Activated CD4-positive, alpha-beta T cell treated with anti-CD3 and anti-CD28 coated beads, Interleukin-2, amount 10 ng/mL, durations not matched to agents 7 days and 5 days (primary cell): ENCODE results near the gene RCL1. TPM values are rescaled to one million over a fixed set of nuclear protein-coding genes. Genes with fewer than 3 reads are reported as not detected.
"Not testable (repeated sequence)": the region's sequence is repeated elsewhere in the genome, so short reads cannot be mapped to it uniquely, and the experiment has no call there.

Experiments used
- CTCF ChIA-PET: fragments of 350-600 bp; sonication (Branson Sonifier 250); formaldehyde crosslinking; loops from one replicate; lab custom pipeline; 2021; ENCODE audit warnings: antibody characterized with exemption; lab: Charles Lee
- POLR2A ChIA-PET: fragments of 350-600 bp; sonication (Branson Sonifier 250); formaldehyde crosslinking; loops from one replicate; lab custom pipeline; 2021; ENCODE audit warnings: antibody characterized with exemption; lab: Charles Lee
- DNase-seq: peaks from one replicate; pipeline ENCODE4 v3.0.0-alpha.2; 2020
- H3K27ac Mint-ChIP-seq: one replicate; pipeline ENCODE4 v1.8.0; 2021; ENCODE audit warnings: mild to moderate bottlenecking, moderate library complexity, mixed read lengths
- H3K27me3 Mint-ChIP-seq: one replicate; pipeline ENCODE4 v1.8.0; 2021; ENCODE audit warnings: mixed read lengths
- H3K36me3 Mint-ChIP-seq: one replicate; pipeline ENCODE4 v1.8.0; 2021; ENCODE audit warnings: low read depth, mixed read lengths
- H3K4me1 Mint-ChIP-seq: one replicate; pipeline ENCODE4 v1.8.0; 2021; ENCODE audit warnings: mixed read lengths
- H3K4me3 Mint-ChIP-seq: one replicate; pipeline ENCODE4 v1.8.0; 2021; ENCODE audit warnings: mild to moderate bottlenecking, moderate library complexity, mixed read lengths
- H3K9me3 Mint-ChIP-seq: one replicate; pipeline ENCODE4 v1.8.0; 2021; ENCODE audit warnings: mixed read lengths
- total RNA-seq, 2 experiments: library from RNA; stranded (reverse); gene quantifications; one replicate each; pipeline ENCODE4 v1.2.3, GENCODE V29; 2021

Gene RCL1
- total RNA-seq, 2 experiments from 2014 or later, result 13.6 to 17.3 TPM

- no peaks in the 10 kb centered on the region for H3K9me3 Mint-ChIP-seq
- H3K27ac Mint-ChIP-seq, result peak overlapping the region; percentile 16
- POLR2A ChIA-PET, result no interaction called here
- DNase-seq, result no peak
- peaks cover 4% of the 10 kb centered on the region for H3K27me3 Mint-ChIP-seq
- H3K36me3 Mint-ChIP-seq, result no peaks in the 10 kb centered on the region
- H3K4me3 Mint-ChIP-seq, result peak overlapping the region; percentile 28
- CTCF ChIA-PET, result interaction anchor here (0.6 to 2.2 kb wide), 12 partner anchors 7 to 837 kb away, joined by 3 to 7 read pairs (median 3); partner anchors contain the start of genes CD274 and RCL1
- peaks cover 25% of the 10 kb centered on the region for H3K4me1 Mint-ChIP-seq
Observed at GRCh38 chr9:4762886-4763541, 29.7 kb upstream of the RCL1 start.

GRCh38 chr9:4764033-4764432, 28.7 kb upstream of the RCL1 start:
- CTCF ChIA-PET, result interaction anchor here (1.4 to 2.2 kb wide), 5 partner anchors 45 to 836 kb away, joined by 3 to 6 read pairs (median 6); no protein-coding TSS in a partner anchor
- no peaks in the 10 kb centered on the region for H3K9me3 Mint-ChIP-seq
- no peaks in the 10 kb centered on the region for H3K36me3 Mint-ChIP-seq
- POLR2A ChIA-PET, result no interaction called here
- H3K4me1 Mint-ChIP-seq, result peaks cover 26% of the 10 kb centered on the region
- H3K27me3 Mint-ChIP-seq, result peaks cover 4% of the 10 kb centered on the region
- H3K4me3 Mint-ChIP-seq, result no peak overlapping the region
- H3K27ac Mint-ChIP-seq, result no peak overlapping the region
- no peak for DNase-seq

- Mint-ChIP-seq H3K4me1 (peaks cover 9% of the 10 kb centered on the region), H3K27ac (no peak overlapping the region), H3K27me3 (peaks cover 2% of the 10 kb centered on the region), H3K4me3 (no peak overlapping the region), H3K36me3 (no peaks in the 10 kb centered on the region), H3K9me3 (no peaks in the 10 kb centered on the region)
- POLR2A ChIA-PET, result no interaction called here
- CTCF ChIA-PET, result interaction anchor here (0.7 to 1.2 kb wide), 3 partner anchors 9 to 812 kb away, joined by 3 read pairs; no protein-coding TSS in a partner anchor
- no peak for DNase-seq
Observed at GRCh38 chr9:4768681-4769080, 24.1 kb upstream of the RCL1 start.

- H3K36me3 Mint-ChIP-seq, result no peaks in the 10 kb centered on the region
- CTCF ChIA-PET, result interaction anchor here (0.7 to 1.3 kb wide), 4 partner anchors 7 to 23 kb away, joined by 3 read pairs; partner anchors contain the start of gene RCL1
Observed at GRCh38 chr9:4769321-4770080, 23.2 kb upstream of the RCL1 start.

GRCh38 chr9:4771788-4772187, 21.0 kb upstream of the RCL1 start:
- Mint-ChIP-seq H3K9me3 (peaks cover 2% of the 10 kb centered on the region), H3K27me3 (peaks cover 2% of the 10 kb centered on the region), H3K27ac (no peak overlapping the region), H3K36me3 (no peaks in the 10 kb centered on the region), H3K4me3 (no peak overlapping the region), H3K4me1 (peaks cover 6% of the 10 kb centered on the region)
- DNase-seq, result no peak
- ChIA-PET POLR2A (no interaction called here), CTCF (interaction anchor here (0.6 to 1.7 kb wide), 5 partner anchors 12 to 1088 kb away, joined by 3 to 5 read pairs (median 3); no protein-coding TSS in a partner anchor)

More at GRCh38 chr9:4769321-4770080, 23.2 kb upstream of the RCL1 start:
- Mint-ChIP-seq H3K9me3 (no peaks in the 10 kb centered on the region), H3K4me3 (no peak overlapping the region), H3K27me3 (peaks cover 2% of the 10 kb centered on the region), H3K4me1 (peaks cover 6% of the 10 kb centered on the region), H3K27ac (no peak overlapping the region)
- POLR2A ChIA-PET, result no interaction called here
- no peak for DNase-seq

- Mint-ChIP-seq H3K9me3 (peaks cover 2% of the 10 kb centered on the region), H3K4me1 (peaks cover 3% of the 10 kb centered on the region), H3K36me3 (no peaks in the 10 kb centered on the region), H3K4me3 (no peak overlapping the region), H3K27me3 (peaks cover 2% of the 10 kb centered on the region), H3K27ac (no peak overlapping the region)
- POLR2A ChIA-PET, result no interaction called here
- CTCF ChIA-PET, result interaction anchor here (0.9 to 1.4 kb wide), 2 partner anchors 15 to 25 kb away, joined by 3 read pairs; no protein-coding TSS in a partner anchor
- no peak for DNase-seq
Observed at GRCh38 chr9:4774209-4774608, 18.5 kb upstream of the RCL1 start.

- CTCF ChIA-PET, result not testable (repeated sequence)
Observed at GRCh38 chr9:4774958-4775357, 17.8 kb upstream of the RCL1 start.

GRCh38 chr9:4780651-4781050, 12.1 kb upstream of the RCL1 start:
- H3K27me3 Mint-ChIP-seq, result no peaks in the 10 kb centered on the region
- H3K4me3 Mint-ChIP-seq, result no peak overlapping the region
- CTCF ChIA-PET, result interaction anchor here (0.5 to 0.6 kb wide), 2 partner anchors 16 to 389 kb away, joined by 3 to 4 read pairs; no protein-coding TSS in a partner anchor
- H3K27ac Mint-ChIP-seq, result no peak overlapping the region
- POLR2A ChIA-PET, result no interaction called here
- H3K36me3 Mint-ChIP-seq, result no peaks in the 10 kb centered on the region
- no peaks in the 10 kb centered on the region for H3K9me3 Mint-ChIP-seq
- no peaks in the 10 kb centered on the region for H3K4me1 Mint-ChIP-seq
- no peak for DNase-seq

More at GRCh38 chr9:4774958-4775357, 17.8 kb upstream of the RCL1 start:
- H3K36me3 Mint-ChIP-seq, H3K27ac Mint-ChIP-seq, H3K4me1 Mint-ChIP-seq, H3K9me3 Mint-ChIP-seq, H3K27me3 Mint-ChIP-seq, POLR2A ChIA-PET, DNase-seq, H3K4me3 Mint-ChIP-seq: not testable (repeated sequence)

GRCh38 chr9:4781408-4781807, 11.3 kb upstream of the RCL1 start:
- DNase-seq, result no peak
- Mint-ChIP-seq H3K4me3 (no peak overlapping the region), H3K9me3 (no peaks in the 10 kb centered on the region), H3K27me3 (no peaks in the 10 kb centered on the region), H3K36me3 (no peaks in the 10 kb centered on the region), H3K4me1 (no peaks in the 10 kb centered on the region), H3K27ac (no peak overlapping the region)
- CTCF ChIA-PET, result interaction anchor here (0.5 to 0.6 kb wide), 2 partner anchors 17 to 389 kb away, joined by 3 to 4 read pairs; no protein-coding TSS in a partner anchor
- POLR2A ChIA-PET, result no interaction called here

GRCh38 chr9:4783191-4783590, 9.6 kb upstream of the RCL1 start:
- H3K36me3 Mint-ChIP-seq, H3K27me3 Mint-ChIP-seq, H3K27ac Mint-ChIP-seq, H3K4me3 Mint-ChIP-seq, H3K9me3 Mint-ChIP-seq, H3K4me1 Mint-ChIP-seq, DNase-seq: not testable (repeated sequence)
- POLR2A ChIA-PET, result interaction anchor here (0.6 kb wide), 1 partner anchor 329 kb away, joined by 4 read pairs; no protein-coding TSS in a partner anchor
- CTCF ChIA-PET, result interaction anchor here (1.4 to 1.6 kb wide), 2 partner anchors 9 to 24 kb away, joined by 3 to 5 read pairs; partner anchors contain the start of gene RCL1

GRCh38 chr9:4784403-4784802, 8.3 kb upstream of the RCL1 start:
- POLR2A ChIA-PET, result no interaction called here
- no peaks in the 10 kb centered on the region for H3K9me3 Mint-ChIP-seq
- H3K36me3 Mint-ChIP-seq, result no peaks in the 10 kb centered on the region
- H3K27ac Mint-ChIP-seq, result no peak overlapping the region
- no peak overlapping the region for H3K4me3 Mint-ChIP-seq
- no peaks in the 10 kb centered on the region for H3K4me1 Mint-ChIP-seq
- no peak for DNase-seq
- H3K27me3 Mint-ChIP-seq, result no peaks in the 10 kb centered on the region
- CTCF ChIA-PET, result no interaction called here

- POLR2A ChIA-PET, result no interaction called here
- no peak for DNase-seq
- Mint-ChIP-seq H3K9me3 (no peaks in the 10 kb centered on the region), H3K4me1 (peaks cover 6% of the 10 kb centered on the region), H3K36me3 (no peaks in the 10 kb centered on the region), H3K27me3 (no peaks in the 10 kb centered on the region), H3K27ac (no peak overlapping the region), H3K4me3 (no peak overlapping the region)
- CTCF ChIA-PET, result interaction anchor here (0.6 kb wide), 1 partner anchor 835 kb away, joined by 3 read pairs; no protein-coding TSS in a partner anchor
Observed at GRCh38 chr9:4786599-4786998, 6.1 kb upstream of the RCL1 start.

- Mint-ChIP-seq H3K4me1 (peaks cover 13% of the 10 kb centered on the region), H3K27ac (no peak overlapping the region)
- CTCF ChIA-PET, result no interaction called here
Observed at GRCh38 chr9:4787876-4788275, 4.9 kb upstream of the RCL1 start.

More at GRCh38 chr9:4787876-4788275, 4.9 kb upstream of the RCL1 start:
- POLR2A ChIA-PET, result no interaction called here
- DNase-seq, result no peak
- Mint-ChIP-seq H3K27me3 (no peaks in the 10 kb centered on the region), H3K36me3 (no peaks in the 10 kb centered on the region), H3K4me3 (no peak overlapping the region), H3K9me3 (no peaks in the 10 kb centered on the region)
